ENCODE measurements around the gene FOXL2NB.

Gene FOXL2NB

GRCh38 chr3:138899351-138899991, 47.5 kb upstream of the FOXL2NB start:
- no peak overlapping the region for H3K4me3 ChIP-seq (ENCODE audit: low read length)
- no peak overlapping the region for H3K27ac ChIP-seq (ENCODE audit: low read depth, low read length)
- H3K36me3 ChIP-seq (ENCODE audit: control insufficient read depth, low read length), result no peaks in the 10 kb centered on the region
- H3K4me1 ChIP-seq (ENCODE audit: control insufficient read depth, low read length), result no peaks in the 10 kb centered on the region
- no peaks in the 10 kb centered on the region for H3K27me3 ChIP-seq (ENCODE audit: control insufficient read depth, low read length)
- no peaks in the 10 kb centered on the region for H3F3A ChIP-seq (ENCODE audit: control insufficient read depth, insufficient read depth)
- H4K20me1 ChIP-seq (ENCODE audit: control insufficient read depth, insufficient read depth, low read depth, low read length), result no peaks in the 10 kb centered on the region
- no peaks in the 10 kb centered on the region for H3K79me2 ChIP-seq (ENCODE audit: control insufficient read depth, low read length)
- no peaks in the 10 kb centered on the region for H3K9me2 ChIP-seq (replicated peaks; ENCODE audit: control insufficient read depth, low read length)
- TF ChIP-seq CTCF (IDR thresholded peaks at IDR 0.05; ENCODE audit: low read depth, low read length, poor library complexity, severe bottlenecking) (no peak), EZH2phosphoT487 (IDR thresholded peaks at IDR 0.05; ENCODE audit: borderline replicate concordance, low read length) (no peak)
- H3K4me2 ChIP-seq (ENCODE audit: low read length), result no peak overlapping the region
- H3K9me3 ChIP-seq (ENCODE audit: control insufficient read depth, insufficient read depth, low read length), result no peaks in the 10 kb centered on the region

- Histone ChIP-seq H3K4me2 (ENCODE audit: low read length) (no peak overlapping the region), H3K4me1 (ENCODE audit: control insufficient read depth, low read length) (no peaks in the 10 kb centered on the region), H3K36me3 (ENCODE audit: control insufficient read depth, low read length) (no peaks in the 10 kb centered on the region), H3K79me2 (ENCODE audit: control insufficient read depth, low read length) (no peaks in the 10 kb centered on the region), H4K20me1 (ENCODE audit: control insufficient read depth, insufficient read depth, low read depth, low read length) (no peaks in the 10 kb centered on the region), H3F3A (ENCODE audit: control insufficient read depth, insufficient read depth) (no peaks in the 10 kb centered on the region), H3K9me3 (ENCODE audit: control insufficient read depth, insufficient read depth, low read length) (no peaks in the 10 kb centered on the region), H3K27me3 (ENCODE audit: control insufficient read depth, low read length) (no peaks in the 10 kb centered on the region), H3K4me3 (ENCODE audit: low read length) (no peak overlapping the region), H3K9me2 (replicated peaks; ENCODE audit: control insufficient read depth, low read length) (no peaks in the 10 kb centered on the region), H3K27ac (ENCODE audit: low read depth, low read length) (no peak overlapping the region)
- TF ChIP-seq EZH2phosphoT487 (IDR thresholded peaks at IDR 0.05; ENCODE audit: borderline replicate concordance, low read length) (no peak), CTCF (IDR thresholded peaks at IDR 0.05; ENCODE audit: low read depth, low read length, poor library complexity, severe bottlenecking) (no peak)
Measured at GRCh38 chr3:138901567-138901966, 45.5 kb upstream of the FOXL2NB start.

GRCh38 chr3:138902171-138902570, 44.8 kb upstream of the FOXL2NB start:
- H3K27me3 ChIP-seq (ENCODE audit: control insufficient read depth, low read length), result no peaks in the 10 kb centered on the region
- H3F3A ChIP-seq (ENCODE audit: control insufficient read depth, insufficient read depth), result no peaks in the 10 kb centered on the region
- H4K20me1 ChIP-seq (ENCODE audit: control insufficient read depth, insufficient read depth, low read depth, low read length), result no peaks in the 10 kb centered on the region
- H3K27ac ChIP-seq (ENCODE audit: low read depth, low read length), result no peak overlapping the region
- H3K4me3 ChIP-seq (ENCODE audit: low read length), result no peak overlapping the region
- H3K36me3 ChIP-seq (ENCODE audit: control insufficient read depth, low read length), result no peaks in the 10 kb centered on the region
- TF ChIP-seq EZH2phosphoT487 (IDR thresholded peaks at IDR 0.05; ENCODE audit: borderline replicate concordance, low read length), result no peak
- no peak for TF ChIP-seq CTCF (IDR thresholded peaks at IDR 0.05; ENCODE audit: low read depth, low read length, poor library complexity, severe bottlenecking)
- H3K4me1 ChIP-seq (ENCODE audit: control insufficient read depth, low read length), result no peaks in the 10 kb centered on the region
- no peaks in the 10 kb centered on the region for H3K9me3 ChIP-seq (ENCODE audit: control insufficient read depth, insufficient read depth, low read length)
- no peaks in the 10 kb centered on the region for H3K9me2 ChIP-seq (replicated peaks; ENCODE audit: control insufficient read depth, low read length)
- no peaks in the 10 kb centered on the region for H3K79me2 ChIP-seq (ENCODE audit: control insufficient read depth, low read length)
- no peak overlapping the region for H3K4me2 ChIP-seq (ENCODE audit: low read length)
